CD4-positive, alpha-beta T cell treated with Interleukin-4 for 4 hours (primary cell): ENCODE measurements around the gene OVCH1.

ENCODE experiments used
- DNase-seq: peaks from one replicate; pipeline ENCODE4 v3.0.0-alpha.2; 2020

Gene OVCH1

GRCh38 chr12:29497588-29497987 is at the start of gene OVCH1:
OVCH1 (minus strand) TSS chr12:29497686; CDS start chr12:29497686, 0 bp downstream.
- no peak for DNase-seq

- no peak for DNase-seq
These were observed 49.7 kb upstream of the OVCH1 start for GRCh38 chr12:29547151-29547632.

GRCh38 chr12:29546000-29546399 is 48.5 kb upstream of the OVCH1 start:
- no peak for DNase-seq

DNA sequence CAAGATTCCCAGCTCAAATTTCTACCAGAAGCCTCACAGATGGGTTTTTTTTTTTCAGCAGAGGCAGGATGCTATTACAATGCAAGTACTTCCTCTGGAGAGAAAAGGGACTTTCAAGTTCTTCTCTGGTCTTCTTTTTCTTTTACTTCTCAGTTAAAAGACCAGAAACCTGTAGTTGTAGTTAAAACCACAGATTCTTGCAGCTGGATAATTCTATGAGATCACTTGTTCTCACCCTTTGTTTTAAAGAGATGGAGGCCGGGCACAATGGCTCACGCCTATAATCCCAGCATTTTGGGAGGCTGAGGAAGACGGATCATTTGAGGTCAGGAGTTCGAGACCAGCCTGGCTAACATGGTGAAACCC is 47.6 kb upstream of the OVCH1 start:
- no peak for DNase-seq

GRCh38 chr12:29544428-29545101 is 47.1 kb upstream of the OVCH1 start:
- DNase-seq = no peak

GRCh38 chr12:29543036-29543435 is 45.5 kb upstream of the OVCH1 start:
- DNase-seq = no peak

GRCh38 chr12:29537298-29537697 is 39.8 kb upstream of the OVCH1 start:
- DNase-seq = no peak

- no peak for DNase-seq
These were observed 37.4 kb upstream of the OVCH1 start for GRCh38 chr12:29534935-29535334.

GRCh38 chr12:29533815-29534489 is 36.5 kb upstream of the OVCH1 start:
- no peak for DNase-seq

DNA sequence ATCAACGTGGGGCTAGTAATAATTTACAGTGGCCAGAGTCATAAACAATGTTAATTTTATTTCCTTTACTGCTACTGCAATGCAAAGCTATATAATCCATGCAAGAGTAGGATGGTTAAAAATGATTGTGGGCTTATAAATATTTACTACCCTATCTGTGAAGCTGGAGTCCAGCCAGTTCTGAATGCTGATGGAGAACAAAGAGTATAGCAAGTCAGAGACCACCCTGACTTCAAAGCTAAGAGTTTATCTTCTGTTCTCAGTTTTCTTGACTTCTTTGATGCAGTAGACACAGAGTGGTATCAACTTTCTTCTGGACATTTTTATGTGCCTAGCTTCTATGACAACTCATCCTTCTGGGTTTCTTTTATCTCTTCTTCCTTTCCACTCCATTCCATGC is 34.0 kb upstream of the OVCH1 start:
- DNase-seq = no peak

DNA sequence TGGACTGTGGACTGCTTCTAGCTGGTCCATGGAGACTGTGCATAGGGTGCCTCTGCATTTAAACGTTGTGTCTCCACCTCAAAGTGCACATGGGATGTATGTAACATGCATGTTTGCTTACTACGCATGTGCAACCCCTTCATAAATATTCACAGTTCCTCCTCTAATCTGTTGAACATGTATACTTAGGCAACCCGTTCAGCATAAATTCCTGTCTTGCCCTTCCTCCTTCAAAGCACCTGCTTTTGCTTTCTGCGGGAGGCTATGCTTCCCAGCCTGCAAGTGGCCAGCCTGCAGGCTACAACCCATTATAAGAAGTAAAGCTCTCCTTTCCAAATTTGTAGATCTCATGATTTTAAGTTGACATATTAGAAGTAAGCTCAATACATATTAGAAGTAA is 33.0 kb upstream of the OVCH1 start:
- no peak for DNase-seq

GRCh38 chr12:29528161-29528560 is 30.7 kb upstream of the OVCH1 start:
- no peak for DNase-seq

- no peak for DNase-seq
These were observed 24.5 kb upstream of the OVCH1 start for GRCh38 chr12:29521951-29522350.

DNA sequence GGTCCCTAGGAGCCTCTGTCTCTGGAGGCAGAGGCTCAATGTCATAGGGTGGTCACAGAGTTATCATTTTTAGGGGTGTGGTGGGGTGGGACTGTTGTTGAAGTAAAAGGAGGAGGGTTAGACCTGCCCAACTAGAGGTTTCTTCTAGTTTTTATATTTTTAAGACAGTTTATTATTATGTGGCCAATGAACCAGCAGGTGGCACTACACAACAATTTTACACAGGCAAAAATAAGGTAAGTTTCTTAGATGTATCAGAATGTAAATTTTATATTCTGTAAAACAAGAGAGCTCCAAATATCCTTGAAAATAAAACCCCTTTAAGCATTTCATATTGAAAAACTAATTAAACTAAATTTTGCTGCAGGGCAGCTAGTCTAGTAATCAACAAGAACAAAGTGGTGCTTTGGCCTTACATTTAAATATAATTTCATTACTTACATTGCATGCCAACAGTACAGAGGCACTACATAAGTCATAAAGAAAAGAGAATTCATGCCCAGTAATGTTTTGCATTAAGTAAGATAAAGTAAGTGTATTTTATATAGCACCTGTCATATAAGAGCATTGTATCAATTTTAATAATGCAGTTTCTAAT is 22.2 kb upstream of the OVCH1 start:
- DNase-seq = peak; percentile 24

- no peak for DNase-seq
These were observed 20.9 kb upstream of the OVCH1 start for GRCh38 chr12:29518407-29518806.

GRCh38 chr12:29517264-29517663 is 19.8 kb upstream of the OVCH1 start:
- no peak for DNase-seq

GRCh38 chr12:29516431-29516875 is 19.0 kb upstream of the OVCH1 start:
- no peak for DNase-seq

DNA sequence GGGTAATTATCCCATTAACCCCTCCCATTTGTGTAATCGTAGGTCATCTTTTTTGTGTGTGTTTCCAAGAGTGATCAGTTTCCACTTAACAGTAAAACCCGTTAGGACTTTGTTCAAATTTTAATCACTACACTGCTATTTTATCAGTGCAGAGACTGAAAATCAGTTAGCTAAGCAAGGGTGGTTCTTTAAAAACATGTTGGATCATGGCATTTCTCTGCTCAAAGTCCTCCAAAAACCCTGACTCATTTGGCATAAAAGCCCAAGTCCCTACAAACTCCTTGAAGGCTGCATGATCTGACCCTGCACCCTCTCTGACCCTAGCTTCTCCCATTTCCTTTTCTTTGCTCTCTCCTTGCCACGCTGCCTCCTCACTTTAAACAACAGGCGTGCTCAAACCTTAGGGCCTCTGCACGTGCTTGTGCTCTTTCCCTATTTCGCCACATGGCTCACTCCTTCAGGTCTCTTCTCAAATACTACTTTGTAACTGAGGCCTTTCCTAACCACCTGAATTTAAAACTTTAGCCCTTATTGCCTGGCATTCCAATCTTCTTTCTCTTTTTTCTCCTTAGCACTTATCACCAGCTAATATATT is 13.2 kb upstream of the OVCH1 start:
- DNase-seq = no peak

GRCh38 chr12:29509503-29509902 is 12.0 kb upstream of the OVCH1 start:
- no peak for DNase-seq

GRCh38 chr12:29508949-29509348 is 11.5 kb upstream of the OVCH1 start:
- DNase-seq = no peak

DNA sequence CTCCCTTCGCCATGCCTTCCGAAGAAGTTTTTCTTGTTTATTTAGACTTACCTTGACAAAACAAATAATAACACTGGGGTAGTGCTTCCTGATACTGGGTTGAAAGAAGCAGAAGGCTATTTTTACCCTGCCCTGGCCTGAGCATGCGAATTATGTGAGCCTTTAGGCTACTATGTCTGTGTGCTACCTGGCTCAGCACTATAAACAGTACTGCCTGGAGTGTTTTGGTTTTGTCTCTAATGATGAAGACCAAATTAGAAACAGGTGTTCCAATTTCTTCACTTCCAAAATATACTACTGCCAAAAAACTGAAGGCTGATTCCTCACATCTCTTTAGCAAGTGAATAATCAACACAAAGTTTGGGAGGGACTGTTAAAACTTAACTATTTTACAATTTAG is 7.6 kb upstream of the OVCH1 start:
- no peak for DNase-seq

DNA sequence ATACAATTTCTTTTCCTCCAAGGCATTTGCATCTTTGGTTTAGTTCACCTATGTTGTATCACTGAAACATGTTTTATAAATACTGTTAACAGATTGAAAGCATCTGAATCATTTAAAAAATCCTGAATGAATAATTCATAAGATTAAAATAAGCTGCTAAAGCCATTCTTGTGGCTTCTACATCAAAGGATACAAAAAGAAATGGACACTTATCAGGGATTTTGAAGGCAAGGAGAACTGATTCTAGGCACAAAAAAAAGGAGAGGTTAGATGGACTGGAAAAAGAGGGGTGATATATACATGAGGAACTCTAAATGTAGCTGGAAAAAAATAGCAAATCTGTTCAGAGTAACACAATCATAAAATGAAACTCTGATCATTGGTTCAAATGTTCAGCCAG is 5.8 kb upstream of the OVCH1 start:
- DNase-seq = no peak

DNA sequence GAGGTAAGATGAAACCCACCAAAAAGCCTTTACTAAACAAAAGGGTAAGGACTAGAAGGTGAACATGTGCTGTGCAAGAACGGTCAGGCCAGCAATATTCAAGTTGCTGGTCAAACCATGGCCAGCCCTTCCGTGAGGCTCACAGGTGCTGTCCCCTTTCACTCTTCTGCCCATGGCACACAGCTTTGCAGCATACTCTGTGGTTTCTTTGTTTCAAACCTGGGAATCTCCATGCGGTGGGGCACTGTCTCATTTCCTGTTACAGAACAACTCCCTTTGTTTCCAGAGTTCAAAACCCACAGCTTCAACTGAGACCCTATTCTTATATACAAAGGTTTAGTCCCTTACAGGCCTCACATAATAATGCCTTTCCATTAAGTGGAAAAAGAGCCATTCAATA is 1.7 kb upstream of the OVCH1 start:
- no peak for DNase-seq

DNA sequence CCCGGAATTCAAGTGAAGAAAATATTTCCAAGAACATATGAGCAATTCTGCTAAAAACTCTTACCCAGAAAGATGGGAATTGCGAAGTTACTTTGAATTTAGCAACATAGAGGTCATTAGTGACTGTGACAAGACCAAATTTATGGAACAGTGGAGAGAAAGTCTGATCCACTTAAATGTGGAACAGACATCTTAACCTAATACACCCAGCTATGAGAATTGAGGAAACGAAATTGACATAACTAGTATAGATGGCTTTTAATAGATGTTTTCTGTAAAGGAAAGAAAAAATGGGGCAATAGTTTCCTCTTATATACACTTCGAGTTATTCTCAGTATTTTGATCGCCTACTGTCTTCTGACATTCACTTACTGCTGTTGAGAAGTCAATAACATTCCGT is 4.6 kb downstream of the OVCH1 start:
- no peak for DNase-seq
